Ishikawa (cell line): Measurements from ENCODE around the gene ISOC2.

Source experiments
- CEBPB ChIP-seq: IDR thresholded peaks from 2 replicates; pipeline ENCODE4 v1.6.1; 2012
- CREB1 ChIP-seq: IDR thresholded peaks from 2 replicates; pipeline ENCODE4 v1.6.1; 2012; ENCODE audit warnings: low read depth
- EGR1 ChIP-seq: IDR thresholded peaks from 2 replicates; pipeline ENCODE4 v1.6.1; 2012
- EP300 ChIP-seq: IDR thresholded peaks from 2 replicates; pipeline ENCODE4 v1.6.1; 2012; ENCODE audit warnings: borderline replicate concordance
- FOXM1 ChIP-seq: IDR thresholded peaks from 2 replicates; pipeline ENCODE4 v1.6.1; 2012; ENCODE audit warnings: low read depth, borderline replicate concordance
- NFIC ChIP-seq: IDR thresholded peaks from 2 replicates; pipeline ENCODE4 v1.6.1; 2012
- RAD21 ChIP-seq: IDR thresholded peaks from 2 replicates; pipeline ENCODE4 v1.6.1; 2012; ENCODE audit warnings: low read depth
- TAF1 ChIP-seq: IDR thresholded peaks from 2 replicates; pipeline ENCODE4 v1.6.1; 2012; ENCODE audit warnings: low read depth, mild to moderate bottlenecking
- TCF12 ChIP-seq: IDR thresholded peaks from 2 replicates; pipeline ENCODE4 v1.6.1; 2012; ENCODE audit warnings: low read depth
- TEAD4 ChIP-seq: IDR thresholded peaks from 2 replicates; pipeline ENCODE4 v1.6.1; 2012
- YY1 ChIP-seq: IDR thresholded peaks from 2 replicates; pipeline ENCODE4 v1.6.1; 2012; ENCODE audit warnings: low read depth
- ZBTB7A ChIP-seq: IDR thresholded peaks from 2 replicates; pipeline ENCODE4 v1.6.1; 2012; ENCODE audit warnings: low read depth
- TF ChIP-seq, protein P1 (sequence below): IDR thresholded peaks from 2 replicates; pipeline ENCODE4 v1.6.1; 2012
- TF ChIP-seq, protein P2 (sequence below): IDR thresholded peaks from 2 replicates; pipeline ENCODE4 v1.6.1; 2012; ENCODE audit warnings: low read depth, mild to moderate bottlenecking
- TF ChIP-seq, protein P3 (sequence below): IDR thresholded peaks from 2 replicates; pipeline ENCODE4 v1.6.1; 2012

ISOC2 gene

DNA sequence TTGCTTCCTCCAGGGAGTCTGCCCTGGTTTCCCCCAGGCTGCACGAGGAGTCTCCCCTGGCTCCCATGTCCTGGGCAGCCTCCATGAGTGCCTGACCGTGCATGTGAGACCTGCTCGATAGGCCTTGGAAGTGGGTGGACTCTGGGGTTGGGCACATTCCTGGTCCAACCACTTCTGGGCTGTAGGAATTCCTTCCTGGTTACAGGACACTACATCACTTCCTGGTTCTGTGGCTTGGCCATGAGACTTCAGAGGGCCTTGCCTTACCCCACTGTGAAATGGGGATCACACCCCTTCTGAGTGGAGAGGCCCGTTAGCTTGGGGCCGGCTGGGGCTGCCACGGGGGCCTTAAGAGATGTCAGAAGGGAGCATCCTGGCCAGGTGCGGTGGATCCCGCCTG, 11.0 kb upstream of the ISOC2 start:
- TF ChIP-seq ZBTB7A (no peak), CEBPB (no peak), RAD21 (no peak), TEAD4 (peak; percentile 56), FOXM1 (no peak), TAF1 (no peak), EGR1 (no peak)
- TF ChIP-seq, protein P1, sequence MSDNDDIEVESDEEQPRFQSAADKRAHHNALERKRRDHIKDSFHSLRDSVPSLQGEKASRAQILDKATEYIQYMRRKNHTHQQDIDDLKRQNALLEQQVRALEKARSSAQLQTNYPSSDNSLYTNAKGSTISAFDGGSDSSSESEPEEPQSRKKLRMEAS: no peak

DNA sequence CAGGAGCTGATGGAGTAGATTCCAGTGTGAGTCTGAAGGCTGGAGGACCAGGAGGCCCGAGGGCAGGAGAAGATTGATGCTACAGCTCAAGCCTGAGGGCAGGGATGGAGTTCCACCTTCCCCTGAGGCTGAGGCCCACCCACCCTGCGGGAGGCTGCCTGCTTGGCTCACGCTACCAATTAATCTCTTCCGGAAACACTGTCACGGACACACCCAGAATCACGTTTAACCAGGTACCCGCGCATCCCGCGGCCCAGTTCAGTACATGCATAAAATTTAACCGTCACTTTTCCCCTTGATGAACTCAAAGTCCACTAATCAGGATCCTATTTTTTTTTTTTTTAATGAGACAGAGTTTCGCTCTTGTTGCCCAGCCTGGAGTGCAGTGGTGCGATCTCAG, 9.8 kb upstream of the ISOC2 start:
- TF ChIP-seq EP300: no peak
- TF ChIP-seq, protein P2, sequence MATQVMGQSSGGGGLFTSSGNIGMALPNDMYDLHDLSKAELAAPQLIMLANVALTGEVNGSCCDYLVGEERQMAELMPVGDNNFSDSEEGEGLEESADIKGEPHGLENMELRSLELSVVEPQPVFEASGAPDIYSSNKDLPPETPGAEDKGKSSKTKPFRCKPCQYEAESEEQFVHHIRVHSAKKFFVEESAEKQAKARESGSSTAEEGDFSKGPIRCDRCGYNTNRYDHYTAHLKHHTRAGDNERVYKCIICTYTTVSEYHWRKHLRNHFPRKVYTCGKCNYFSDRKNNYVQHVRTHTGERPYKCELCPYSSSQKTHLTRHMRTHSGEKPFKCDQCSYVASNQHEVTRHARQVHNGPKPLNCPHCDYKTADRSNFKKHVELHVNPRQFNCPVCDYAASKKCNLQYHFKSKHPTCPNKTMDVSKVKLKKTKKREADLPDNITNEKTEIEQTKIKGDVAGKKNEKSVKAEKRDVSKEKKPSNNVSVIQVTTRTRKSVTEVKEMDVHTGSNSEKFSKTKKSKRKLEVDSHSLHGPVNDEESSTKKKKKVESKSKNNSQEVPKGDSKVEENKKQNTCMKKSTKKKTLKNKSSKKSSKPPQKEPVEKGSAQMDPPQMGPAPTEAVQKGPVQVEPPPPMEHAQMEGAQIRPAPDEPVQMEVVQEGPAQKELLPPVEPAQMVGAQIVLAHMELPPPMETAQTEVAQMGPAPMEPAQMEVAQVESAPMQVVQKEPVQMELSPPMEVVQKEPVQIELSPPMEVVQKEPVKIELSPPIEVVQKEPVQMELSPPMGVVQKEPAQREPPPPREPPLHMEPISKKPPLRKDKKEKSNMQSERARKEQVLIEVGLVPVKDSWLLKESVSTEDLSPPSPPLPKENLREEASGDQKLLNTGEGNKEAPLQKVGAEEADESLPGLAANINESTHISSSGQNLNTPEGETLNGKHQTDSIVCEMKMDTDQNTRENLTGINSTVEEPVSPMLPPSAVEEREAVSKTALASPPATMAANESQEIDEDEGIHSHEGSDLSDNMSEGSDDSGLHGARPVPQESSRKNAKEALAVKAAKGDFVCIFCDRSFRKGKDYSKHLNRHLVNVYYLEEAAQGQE: no peak
- no peak for TF ChIP-seq RAD21
- TF ChIP-seq TCF12: no peak
- TF ChIP-seq TAF1: no peak
- no peak for TF ChIP-seq TEAD4
- no peak for TF ChIP-seq CREB1
- no peak for TF ChIP-seq YY1
- TF ChIP-seq ZBTB7A: no peak
- TF ChIP-seq FOXM1: no peak
- TF ChIP-seq CEBPB: no peak

DNA sequence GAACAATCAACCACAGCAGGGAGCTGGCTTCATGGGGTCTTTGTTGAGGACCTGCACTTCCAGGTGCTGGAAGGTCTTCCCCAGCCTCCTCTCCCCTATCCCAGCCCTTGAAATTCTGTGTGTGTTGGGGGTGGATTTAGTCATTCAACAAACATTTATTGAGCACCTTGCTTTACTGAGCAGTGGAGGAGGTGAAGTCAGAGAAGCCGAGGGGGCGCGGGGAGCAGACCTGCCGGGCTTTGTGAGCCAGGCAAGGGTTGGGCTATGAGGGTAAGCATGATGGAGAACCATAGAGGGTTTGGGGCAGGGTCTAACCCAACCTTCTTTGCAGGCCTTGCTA, 6.6 kb upstream of the ISOC2 start:
- TF ChIP-seq EGR1 (no peak), NFIC (no peak), RAD21 (no peak), YY1 (no peak), EP300 (no peak), TCF12 (no peak), TAF1 (no peak), FOXM1 (no peak), CEBPB (no peak), TEAD4 (no peak), CREB1 (no peak), ZBTB7A (no peak)
- TF ChIP-seq, protein P3, sequence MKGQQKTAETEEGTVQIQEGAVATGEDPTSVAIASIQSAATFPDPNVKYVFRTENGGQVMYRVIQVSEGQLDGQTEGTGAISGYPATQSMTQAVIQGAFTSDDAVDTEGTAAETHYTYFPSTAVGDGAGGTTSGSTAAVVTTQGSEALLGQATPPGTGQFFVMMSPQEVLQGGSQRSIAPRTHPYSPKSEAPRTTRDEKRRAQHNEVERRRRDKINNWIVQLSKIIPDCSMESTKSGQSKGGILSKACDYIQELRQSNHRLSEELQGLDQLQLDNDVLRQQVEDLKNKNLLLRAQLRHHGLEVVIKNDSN: no peak
- TF ChIP-seq, protein P2: no peak
- TF ChIP-seq, protein P1: no peak

DNA sequence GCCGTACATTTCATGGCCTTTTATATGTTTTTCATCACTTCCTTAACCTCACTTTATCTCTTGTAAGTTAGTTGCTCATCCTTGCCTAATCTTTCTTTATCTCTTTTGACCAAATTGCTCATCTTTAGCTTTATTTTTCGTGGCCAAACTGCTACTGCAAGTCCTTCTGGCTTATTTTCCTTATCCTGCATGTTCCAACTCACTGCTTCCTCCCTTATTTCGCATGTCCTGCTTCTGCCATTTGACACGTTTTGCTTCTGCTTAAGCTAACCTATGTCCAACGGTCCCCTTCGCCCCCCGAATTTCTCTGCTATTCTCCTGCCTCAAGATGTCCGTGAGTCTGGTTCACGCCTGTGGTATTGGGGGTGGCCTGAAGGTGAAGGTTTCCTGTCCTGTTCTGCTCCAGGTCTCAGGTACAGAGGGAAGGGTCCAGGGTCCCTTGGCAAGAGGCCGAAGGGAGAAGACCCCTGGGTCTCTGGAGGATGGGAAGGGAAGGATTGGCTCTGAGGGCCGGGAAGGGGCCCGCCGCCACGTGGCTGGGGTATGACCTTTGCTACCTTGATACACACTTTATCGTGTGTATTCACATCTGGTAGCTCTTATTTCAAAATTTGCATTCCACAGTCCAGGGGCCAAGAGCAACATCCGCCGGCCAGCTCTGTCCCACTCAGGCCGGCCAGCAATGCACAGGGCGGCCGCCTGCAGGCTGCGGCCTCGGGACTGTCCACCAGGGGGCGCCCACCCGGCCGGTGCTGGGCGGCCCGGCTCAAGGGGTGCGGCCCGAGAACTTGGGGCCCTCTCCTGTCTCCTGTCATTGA, 6.0 kb upstream of the ISOC2 start:
- TF ChIP-seq RAD21: peak; percentile 58; the same call in 1 of the 2 replicates
- TF ChIP-seq TEAD4: no peak

DNA sequence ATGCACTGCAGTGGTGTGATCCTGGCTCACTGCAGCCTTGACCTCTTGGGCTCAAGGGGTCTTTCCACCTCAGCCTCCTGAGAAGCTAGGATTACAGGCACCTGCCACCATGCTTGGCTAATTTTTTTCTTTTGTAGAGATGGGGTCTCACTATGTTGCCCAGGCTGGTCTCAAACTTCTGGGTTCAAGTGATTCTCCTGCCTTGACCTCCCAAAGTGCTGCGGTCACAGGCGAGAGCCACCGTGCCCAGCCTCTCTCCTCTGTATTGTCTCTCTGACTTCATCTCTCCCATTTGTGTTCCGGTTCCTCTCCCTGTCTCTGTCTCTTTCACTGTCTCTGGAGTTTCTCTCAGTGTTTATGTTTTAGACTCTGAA, 4.8 kb upstream of the ISOC2 start:
- TF ChIP-seq ZBTB7A (no peak), FOXM1 (no peak), CREB1 (no peak), TEAD4 (no peak), CEBPB (no peak), TAF1 (no peak), EP300 (no peak), TCF12 (no peak)
- TF ChIP-seq, protein P3: no peak
- TF ChIP-seq, protein P1: no peak
